CD4-positive, alpha-beta T cell treated with Interleukin-2 at 100 ng/mL for 4 hours (primary cell): ENCODE results near the gene BLID.

Experiments
- DNase-seq: peaks from one replicate; pipeline ENCODE4 v3.0.0-alpha.2; 2020; ENCODE audit warnings: low spot score

BLID gene

GRCh38 chr11:122139595-122139866, 23.5 kb upstream of the BLID start:
- DNase-seq = no peak

DNA sequence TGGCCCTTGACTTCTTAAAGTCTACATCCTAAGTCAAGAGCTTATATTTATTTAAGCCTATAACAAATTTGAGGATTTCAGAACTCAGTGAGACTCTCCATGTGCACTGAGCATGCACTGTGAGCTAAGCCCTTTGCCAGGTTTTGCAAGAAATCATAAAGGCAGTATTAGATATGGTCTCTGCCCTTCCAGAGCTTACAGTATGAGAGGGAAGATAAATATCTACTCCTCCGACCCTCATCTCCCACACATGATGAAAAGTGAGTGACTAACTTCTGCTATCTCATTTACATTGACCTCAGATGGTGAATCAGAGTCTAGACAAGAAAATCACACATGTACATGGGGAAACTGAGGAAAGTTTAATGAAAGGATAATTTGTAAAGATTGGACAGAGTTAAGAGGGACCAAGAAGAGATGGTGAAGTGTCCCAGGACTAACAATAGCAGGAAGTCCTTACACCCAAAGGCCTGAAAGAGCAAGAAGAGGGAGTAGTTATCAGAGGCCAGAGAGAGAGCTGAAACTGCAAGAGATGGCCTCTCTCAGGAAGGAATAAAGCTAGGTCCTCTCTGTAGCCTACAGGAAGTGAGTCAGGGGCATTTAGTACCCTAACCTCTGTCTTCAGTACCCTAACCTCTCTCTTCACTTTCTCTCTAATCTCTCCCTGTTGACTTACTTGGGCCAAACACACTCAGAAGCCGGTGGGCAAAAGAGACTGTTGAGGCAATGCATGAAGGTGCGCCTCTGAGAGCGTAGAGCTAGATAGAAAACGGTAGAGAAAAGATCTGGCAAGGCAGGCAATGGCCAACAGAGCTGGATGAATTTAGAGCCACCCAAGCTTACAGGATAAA, 23.0 kb upstream of the BLID start:
- no peak for DNase-seq

- no peak for DNase-seq
Observed at GRCh38 chr11:122137078-122137793, 21.2 kb upstream of the BLID start.

- no peak for DNase-seq
Observed at GRCh38 chr11:122131126-122131525, 15.1 kb upstream of the BLID start.

DNA sequence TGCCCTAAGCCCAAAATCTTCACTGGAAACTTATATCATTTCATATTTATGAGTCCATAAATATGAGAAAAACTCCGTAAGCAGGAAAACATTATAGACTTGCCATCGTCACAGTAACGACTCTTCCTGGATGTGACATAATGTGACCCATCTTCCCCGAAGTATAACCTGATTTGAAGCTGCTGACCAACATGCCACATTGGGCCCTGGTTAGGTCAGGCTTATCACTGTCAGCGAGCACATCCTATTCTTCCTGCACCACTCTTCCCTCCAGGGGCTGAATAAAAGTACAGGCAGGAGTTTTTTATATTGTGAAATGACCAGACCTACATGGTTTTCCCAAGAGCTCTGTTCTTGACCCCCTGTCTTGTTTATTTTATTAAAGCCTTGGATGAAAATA, 12.1 kb upstream of the BLID start:
- no peak for DNase-seq

DNA sequence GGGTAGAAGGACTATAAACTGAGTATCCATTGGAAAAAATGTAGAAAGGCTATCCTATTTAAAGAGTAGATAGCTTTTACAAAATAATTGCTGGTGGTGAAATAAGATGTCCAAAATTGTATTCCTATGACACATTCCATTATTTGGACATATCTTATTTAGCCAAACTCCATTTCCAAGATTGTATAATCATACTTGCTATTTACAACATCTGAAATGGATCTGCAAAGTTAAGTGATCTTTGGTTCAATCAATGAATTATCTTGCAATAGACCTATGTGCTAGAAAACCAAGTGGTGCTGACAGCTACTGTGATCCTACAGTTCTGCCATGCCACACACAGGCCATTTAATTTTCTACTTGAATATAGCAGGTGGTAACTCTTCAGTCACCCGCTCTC, 11.0 kb upstream of the BLID start:
- no peak for DNase-seq

- no peak for DNase-seq
Observed at GRCh38 chr11:122126024-122126688, 10.1 kb upstream of the BLID start.

- DNase-seq = no peak
Observed at GRCh38 chr11:122123263-122123929, 7.4 kb upstream of the BLID start.

GRCh38 chr11:122122179-122122578, 6.2 kb upstream of the BLID start:
- DNase-seq = no peak

GRCh38 chr11:122120096-122120495, 4.1 kb upstream of the BLID start:
- DNase-seq = no peak

DNA sequence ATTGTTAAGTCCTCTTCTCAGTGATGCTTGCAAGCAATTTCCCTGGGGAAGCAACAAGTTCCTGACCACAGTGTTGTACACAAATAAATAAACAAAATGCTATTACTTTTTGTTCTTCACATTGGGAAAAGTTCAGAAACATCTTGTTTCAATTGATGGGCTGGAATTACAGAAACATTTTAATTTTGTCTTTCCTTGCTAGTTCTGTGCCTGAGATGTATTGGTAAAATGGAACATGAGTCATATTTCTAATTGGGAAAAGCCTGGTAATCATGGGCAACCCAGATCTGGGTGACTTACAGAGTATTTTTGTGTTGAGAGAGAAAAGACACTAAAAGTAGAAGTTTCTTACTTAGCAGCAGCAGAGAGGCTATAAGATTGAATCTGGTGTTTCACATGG, 576 bp upstream of the BLID start:
- DNase-seq = no peak

GRCh38 chr11:122114976-122115375, 1.0 kb downstream of the BLID start:
- no peak for DNase-seq

GRCh38 chr11:122113836-122114825, 1.9 kb downstream of the BLID start:
- no peak for DNase-seq

DNA sequence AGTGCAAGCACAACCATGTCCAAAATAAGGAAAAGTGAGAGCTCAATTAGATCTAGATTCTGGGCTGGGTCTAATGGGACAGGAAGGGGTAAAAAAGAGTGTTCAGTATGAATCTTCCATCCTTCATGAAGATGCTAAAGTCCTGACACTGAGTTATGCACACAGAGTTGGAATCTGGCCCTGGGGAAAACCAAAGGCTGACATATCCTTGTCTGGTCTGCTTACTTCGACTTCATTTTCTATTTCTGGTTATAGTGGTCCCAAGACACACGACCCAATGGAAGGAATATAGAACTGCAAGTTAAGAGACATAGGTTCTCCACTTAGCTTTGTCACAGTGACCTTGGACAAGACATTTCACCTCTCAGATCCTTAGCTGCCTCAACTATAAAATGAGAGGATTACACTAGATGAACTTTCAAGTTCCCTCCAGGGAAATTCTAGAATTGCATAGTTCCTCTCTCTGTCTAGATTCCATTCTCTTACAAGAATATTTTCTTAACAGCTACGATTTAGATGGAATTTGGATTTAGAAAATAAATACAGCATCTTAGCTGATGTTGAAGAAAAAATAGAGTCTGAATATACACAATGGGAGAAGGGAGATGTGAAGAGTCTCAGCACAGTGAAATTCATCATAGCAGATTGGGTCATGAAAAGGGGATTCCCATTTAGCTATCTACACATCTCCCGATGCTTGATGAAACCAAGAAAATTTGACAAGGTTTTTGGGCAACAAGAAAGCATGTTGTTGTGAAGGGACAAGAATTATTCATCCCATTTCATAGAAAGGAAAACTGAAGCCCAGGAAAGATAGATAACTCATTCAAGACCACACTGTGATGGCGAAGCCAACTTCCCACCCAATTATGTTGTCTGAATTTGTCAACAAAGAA, 3.3 kb downstream of the BLID start:
- DNase-seq = no peak

DNA sequence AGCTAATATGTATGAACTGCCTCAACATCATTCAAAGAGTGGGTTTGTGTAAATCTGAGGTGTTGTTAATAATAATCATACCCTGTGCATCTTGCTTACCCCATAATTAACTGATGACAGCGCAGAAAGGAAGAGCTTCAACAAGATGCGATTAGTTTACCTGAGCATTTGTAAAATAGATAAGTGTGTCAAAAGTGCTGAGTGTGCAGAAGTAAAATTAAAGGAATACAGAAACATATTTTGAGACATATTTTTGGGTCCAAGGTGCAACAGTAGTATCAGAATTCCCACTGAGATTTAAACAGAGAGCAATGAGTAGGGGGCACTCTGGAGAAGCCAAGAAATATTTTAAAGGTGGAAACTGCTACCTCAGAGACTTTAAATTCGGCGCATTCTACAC, 6.1 kb downstream of the BLID start:
- no peak for DNase-seq

DNA sequence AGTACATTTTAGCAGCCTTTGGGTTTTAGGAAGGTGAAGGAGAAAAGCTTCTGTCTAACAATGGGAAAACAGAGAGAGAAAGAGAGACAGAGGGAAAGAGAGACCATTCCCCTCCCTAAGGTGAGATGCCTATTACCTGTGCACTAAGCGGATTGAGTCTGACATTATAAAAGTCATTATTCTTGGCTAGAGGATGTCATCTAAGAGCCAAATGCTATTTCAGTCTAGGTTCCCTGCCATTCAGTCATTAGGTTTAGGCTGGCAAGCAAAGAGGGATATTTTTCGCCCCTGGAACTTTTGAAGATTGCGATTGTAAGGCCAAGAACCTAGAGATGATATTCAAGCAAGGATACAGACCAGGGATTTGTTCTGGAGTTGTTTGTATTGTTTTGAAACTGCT, 7.2 kb downstream of the BLID start:
- no peak for DNase-seq

GRCh38 chr11:122108192-122108799, 7.7 kb downstream of the BLID start:
- no peak for DNase-seq

- no peak for DNase-seq
Observed at GRCh38 chr11:122107566-122107965, 8.4 kb downstream of the BLID start.

DNA sequence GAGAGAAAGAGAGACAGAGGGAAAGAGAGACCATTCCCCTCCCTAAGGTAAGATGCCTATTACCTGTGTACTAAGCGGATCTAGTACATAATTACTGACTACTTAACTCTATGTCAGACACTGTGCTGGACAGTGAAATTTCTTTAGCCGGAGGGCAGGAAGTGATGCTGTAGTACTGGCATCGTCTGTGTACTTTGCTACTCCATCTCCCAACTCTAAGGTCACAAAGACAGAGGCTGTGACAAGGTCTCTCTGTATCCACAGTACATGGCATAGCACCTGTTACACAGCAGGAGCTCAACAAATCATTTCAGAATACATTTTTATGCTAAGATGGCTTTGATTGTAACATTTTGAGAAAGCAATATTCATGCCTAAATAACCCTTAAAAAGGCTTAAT, 9.0 kb downstream of the BLID start:
- no peak for DNase-seq
